Stimulated activated naive B cell treated with anti-CD40 and anti-IgM and Interleukin-4, amounts not matched to agents 10 μg/mL and 1 μg/mL and 100 μg/mL, for 72 hours (primary cell): ENCODE data around the gene CDK3.

Experiments
- ATAC-seq, 2 donors: fragments of 150-1000 bp; cut with Tn5 transposase; replicated peaks; 2 replicates each; pipeline ENCODE4 v1.10.0; 2021; ENCODE audit warnings: moderate library complexity in 1 of 2
- DNase-seq: peaks from one replicate; pipeline ENCODE4 v3.0.0; 2021
- H3K27ac Mint-ChIP-seq: one replicate; pipeline ENCODE4 v1.8.0; 2022; ENCODE audit warnings: mild to moderate bottlenecking, mixed read lengths
- H3K27me3 Mint-ChIP-seq, 2 donors: one replicate each; pipeline ENCODE4 v1.8.0; 2022; ENCODE audit warnings: mixed read lengths in 2 of 2
- H3K36me3 Mint-ChIP-seq, 2 donors: one replicate each; pipeline ENCODE4 v1.8.0; 2022; ENCODE audit warnings: mixed read lengths in 2 of 2, mild to moderate bottlenecking in 1 of 2
- H3K4me1 Mint-ChIP-seq, 2 donors: one replicate each; pipeline ENCODE4 v1.8.0; 2022; ENCODE audit warnings: mixed read lengths in 2 of 2, mild to moderate bottlenecking in 1 of 2
- H3K4me3 Mint-ChIP-seq, 2 donors: one replicate each; pipeline ENCODE4 v1.8.0; 2022; ENCODE audit warnings: mild to moderate bottlenecking in 2 of 2, mixed read lengths in 2 of 2, moderate library complexity in 1 of 2
- H3K9me3 Mint-ChIP-seq, 2 donors: one replicate each; pipeline ENCODE4 v1.8.0; 2022; ENCODE audit warnings: mixed read lengths in 2 of 2, mild to moderate bottlenecking in 1 of 2

CDK3 gene

DNA sequence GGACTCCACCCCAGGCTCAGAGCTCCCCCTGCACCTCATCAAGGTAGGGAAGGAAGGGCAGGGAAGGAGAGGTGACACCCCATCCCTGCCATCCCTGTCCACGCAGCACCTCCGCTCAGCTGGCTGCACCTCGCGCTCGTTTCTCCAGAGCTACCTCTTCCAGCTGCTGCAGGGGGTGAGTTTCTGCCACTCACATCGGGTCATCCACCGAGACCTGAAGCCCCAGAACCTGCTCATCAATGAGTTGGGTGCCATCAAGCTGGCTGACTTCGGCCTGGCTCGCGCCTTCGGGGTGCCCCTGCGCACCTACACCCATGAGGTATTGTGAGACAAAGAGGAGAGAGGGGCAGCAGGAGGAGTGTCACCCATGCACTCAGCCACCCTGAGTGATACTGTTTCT lies 1.4 kb downstream of the CDK3 start:
- Mint-ChIP-seq H3K36me3 (peaks cover 9 to 21% of the 10 kb centered on the region in 2 donors), H3K27ac (peak overlapping the region; percentile 42), H3K4me3 (no peak overlapping the region), H3K9me3 (no peaks in the 10 kb centered on the region), H3K27me3 (no peaks in the 10 kb centered on the region), H3K4me1 (peaks cover 9 to 20% of the 10 kb centered on the region in 2 donors)
- ATAC-seq (no peak), DNase-seq (no peak)

DNA sequence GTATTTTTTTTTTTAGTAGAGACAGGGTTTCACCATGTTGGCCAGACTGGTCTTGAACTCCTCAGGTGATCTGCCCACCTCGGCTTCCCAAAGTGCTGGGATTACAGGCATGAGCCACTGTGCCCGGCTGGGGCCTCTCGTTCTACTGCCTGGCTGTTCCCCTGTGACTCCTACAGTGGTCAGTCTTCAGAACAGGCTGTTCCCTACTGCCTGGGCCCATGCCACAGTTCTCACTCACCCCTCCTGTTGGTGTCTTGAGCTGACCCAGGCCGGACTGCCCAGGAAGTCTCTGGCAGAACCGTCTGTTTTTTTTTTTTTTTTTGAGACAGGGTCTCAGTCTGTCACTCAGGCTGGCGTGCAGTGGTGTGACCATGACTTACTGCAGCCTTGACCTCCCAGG lies 3.3 kb downstream of the CDK3 start:
- Mint-ChIP-seq H3K27ac (no peak overlapping the region), H3K9me3 (no peaks in the 10 kb centered on the region), H3K4me3 (no peak overlapping the region), H3K36me3 (peaks cover 9 to 20% of the 10 kb centered on the region in 2 donors), H3K4me1 (peaks cover 2 to 8% of the 10 kb centered on the region in 2 donors), H3K27me3 (no peaks in the 10 kb centered on the region)
- ATAC-seq (no peak), DNase-seq (no peak)

DNA sequence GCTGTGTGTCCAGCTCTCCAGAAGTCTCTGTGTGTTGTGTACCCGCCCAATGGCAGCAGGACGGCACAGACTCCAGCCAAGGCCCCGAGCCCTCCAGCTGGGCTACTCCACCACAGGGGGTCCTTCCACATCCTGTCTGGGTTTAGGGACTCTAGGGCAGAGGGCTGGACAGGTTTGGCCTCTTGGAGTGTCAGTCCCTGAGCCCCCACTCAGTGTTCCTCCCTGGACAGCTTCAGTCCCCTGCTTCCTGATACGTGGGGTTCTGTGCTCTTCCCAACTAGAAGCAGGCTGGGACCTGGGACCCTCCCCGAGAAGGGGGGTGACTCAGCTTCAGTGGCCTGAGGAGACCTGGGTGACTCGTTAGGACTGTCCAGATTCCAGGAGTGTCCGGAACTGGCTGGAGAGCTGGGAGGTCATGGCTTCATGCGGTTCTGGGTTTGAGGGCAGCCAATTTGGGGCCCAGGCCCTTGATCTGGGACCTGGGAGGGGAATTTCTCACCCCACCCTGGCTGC lies 4.2 kb downstream of the CDK3 start:
- H3K36me3 Mint-ChIP-seq: peaks cover 9 to 18% of the 10 kb centered on the region in 2 donors
- no peaks in the 10 kb centered on the region for H3K9me3 Mint-ChIP-seq

DNA sequence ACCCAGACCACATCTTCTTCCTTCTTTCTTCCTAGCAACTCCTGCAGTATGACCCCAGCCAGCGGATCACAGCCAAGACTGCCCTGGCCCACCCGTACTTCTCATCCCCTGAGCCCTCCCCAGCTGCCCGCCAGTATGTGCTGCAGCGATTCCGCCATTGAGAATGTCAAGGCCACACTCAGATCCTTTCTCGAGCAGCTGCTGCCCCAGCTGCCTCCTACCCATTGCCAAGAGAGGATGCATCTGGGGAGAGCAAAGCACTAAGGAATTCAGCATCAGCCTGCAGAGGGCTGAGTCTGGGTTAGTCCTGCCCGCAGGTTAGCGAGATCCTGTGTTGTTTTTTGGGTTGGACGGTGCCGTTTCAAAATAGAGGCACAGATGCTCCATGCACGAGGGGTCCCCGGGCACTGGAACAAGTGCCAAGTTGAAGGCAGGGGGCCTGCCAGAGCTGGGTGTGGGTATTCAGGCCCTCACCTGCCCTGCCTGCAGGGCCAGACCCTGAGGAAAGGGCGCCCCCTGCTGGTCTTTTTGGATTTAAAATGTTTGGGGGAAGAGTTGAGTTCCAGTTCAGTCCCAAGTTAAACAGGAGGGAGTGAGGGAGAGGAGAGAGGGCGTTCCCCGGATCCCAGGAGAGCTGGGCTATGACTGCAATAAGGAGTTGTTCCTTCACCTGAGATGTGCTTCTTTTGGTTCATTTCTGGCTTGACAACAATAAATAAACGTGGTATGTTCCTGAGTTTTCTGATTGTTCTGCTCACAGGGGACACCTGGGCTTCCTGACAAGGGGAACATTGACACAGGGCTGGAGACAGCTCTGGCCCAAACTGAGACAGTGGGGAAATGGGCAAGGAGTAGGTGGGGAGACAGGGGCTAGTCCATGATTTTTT lies 4.9 kb downstream of the CDK3 start:
- H3K9me3 Mint-ChIP-seq: no peaks in the 10 kb centered on the region
- H3K4me3 Mint-ChIP-seq: no peak overlapping the region
- no peaks in the 10 kb centered on the region for H3K27me3 Mint-ChIP-seq
- peak overlapping the region; percentile 21 for H3K27ac Mint-ChIP-seq
- ATAC-seq (peak; percentile 79 to 83), DNase-seq (peak; percentile 64)
- peaks cover 2 to 8% of the 10 kb centered on the region in 2 donors for H3K4me1 Mint-ChIP-seq
- H3K36me3 Mint-ChIP-seq: peaks cover 9 to 16% of the 10 kb centered on the region in 2 donors

More for the DNA sequence above, 4.2 kb downstream of the CDK3 start:
- Mint-ChIP-seq H3K27me3 (no peaks in the 10 kb centered on the region), H3K27ac (no peak overlapping the region), H3K4me1 (peaks cover 2 to 8% of the 10 kb centered on the region in 2 donors), H3K4me3 (no peak overlapping the region)
- ATAC-seq: no peak
- DNase-seq: no peak

DNA sequence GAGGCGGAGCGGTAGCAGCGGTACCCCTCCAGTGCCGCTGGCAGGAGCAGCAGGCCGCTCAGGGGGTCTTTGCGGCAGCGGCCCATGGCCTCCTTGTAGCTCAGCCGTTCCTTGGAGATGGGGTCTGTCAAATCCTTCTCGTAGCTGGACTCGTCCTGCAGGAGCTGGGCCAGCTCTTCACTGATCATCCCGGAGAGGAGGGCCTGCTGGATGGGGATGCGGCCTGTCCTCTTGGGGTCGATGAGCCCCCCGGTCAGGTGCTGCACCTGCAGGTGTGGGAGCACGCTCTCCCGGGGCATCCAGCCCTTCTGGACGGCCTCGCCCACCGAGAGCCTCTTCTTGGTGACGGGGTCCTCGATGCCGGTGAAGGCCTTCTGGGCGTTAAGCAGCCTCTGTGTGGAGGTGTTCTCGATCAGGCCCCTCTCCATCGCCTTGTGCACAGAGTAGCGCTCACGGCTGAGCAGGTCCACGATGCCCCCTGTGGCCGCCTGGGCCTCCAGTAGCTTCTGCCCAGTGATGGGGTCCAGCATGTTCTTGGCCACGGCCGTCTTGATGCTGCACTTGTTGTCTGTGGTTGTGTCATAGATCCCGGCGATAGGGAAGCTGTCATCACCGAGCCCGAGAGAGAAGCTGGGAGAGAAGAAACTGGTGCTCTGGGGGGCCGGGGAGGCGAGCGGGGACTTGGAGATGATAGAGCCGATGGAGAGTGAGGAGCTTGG lies 6.6 kb downstream of the CDK3 start:
- H3K9me3 Mint-ChIP-seq: no peaks in the 10 kb centered on the region

DNA sequence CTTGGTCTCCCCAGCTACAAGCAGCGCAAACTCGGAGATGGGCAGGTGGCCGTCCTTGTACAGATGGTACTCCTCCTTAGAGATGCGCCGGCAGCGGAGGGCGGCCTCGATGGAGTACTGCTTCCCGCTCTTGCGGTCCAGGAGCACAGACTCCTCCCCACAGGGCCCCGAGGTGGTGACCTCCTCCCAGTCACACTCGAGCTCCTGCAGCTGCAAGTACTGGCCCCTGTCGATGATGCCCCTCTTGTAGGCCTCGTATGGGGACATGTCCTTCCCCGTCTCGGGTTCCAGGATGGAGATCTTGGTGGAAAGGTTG lies 7.2 kb downstream of the CDK3 start:
- Mint-ChIP-seq H3K4me3 (no peak overlapping the region), H3K27me3 (no peaks in the 10 kb centered on the region), H3K9me3 (no peaks in the 10 kb centered on the region), H3K27ac (no peak overlapping the region), H3K36me3 (peaks cover 4 to 16% of the 10 kb centered on the region in 2 donors), H3K4me1 (peaks cover 2 to 8% of the 10 kb centered on the region in 2 donors)
- DNase-seq (no peak), ATAC-seq (no peak)

More for the DNA sequence above, 6.6 kb downstream of the CDK3 start:
- H3K4me1 Mint-ChIP-seq: peaks cover 2 to 8% of the 10 kb centered on the region in 2 donors
- no peak for ATAC-seq
- H3K27ac Mint-ChIP-seq: no peak overlapping the region
- no peaks in the 10 kb centered on the region for H3K27me3 Mint-ChIP-seq
- DNase-seq: no peak
- no peak overlapping the region for H3K4me3 Mint-ChIP-seq
- H3K36me3 Mint-ChIP-seq: peaks cover 7 to 16% of the 10 kb centered on the region in 2 donors

DNA sequence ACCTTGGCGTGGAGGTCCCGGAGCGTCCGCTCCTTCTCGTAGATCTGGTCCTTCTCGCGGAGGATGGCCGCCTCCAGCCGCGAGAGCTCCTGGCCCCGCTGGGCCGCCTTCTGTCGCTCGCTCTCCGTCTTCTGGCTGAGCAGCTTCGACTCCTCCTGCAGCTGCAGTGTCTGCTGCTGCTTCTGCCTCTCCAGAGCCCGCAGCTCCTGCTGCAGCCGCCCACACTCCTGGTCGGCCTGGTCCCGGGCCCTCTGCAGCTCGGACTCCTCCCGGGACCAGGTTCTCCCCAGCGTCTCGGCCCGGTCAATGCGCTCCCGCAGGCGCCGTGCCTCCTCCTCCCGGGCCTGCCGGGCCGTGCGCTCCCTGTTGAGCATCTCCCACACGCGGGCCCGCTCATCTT lies 7.6 kb downstream of the CDK3 start:
- H3K27me3 Mint-ChIP-seq: no peaks in the 10 kb centered on the region

DNA sequence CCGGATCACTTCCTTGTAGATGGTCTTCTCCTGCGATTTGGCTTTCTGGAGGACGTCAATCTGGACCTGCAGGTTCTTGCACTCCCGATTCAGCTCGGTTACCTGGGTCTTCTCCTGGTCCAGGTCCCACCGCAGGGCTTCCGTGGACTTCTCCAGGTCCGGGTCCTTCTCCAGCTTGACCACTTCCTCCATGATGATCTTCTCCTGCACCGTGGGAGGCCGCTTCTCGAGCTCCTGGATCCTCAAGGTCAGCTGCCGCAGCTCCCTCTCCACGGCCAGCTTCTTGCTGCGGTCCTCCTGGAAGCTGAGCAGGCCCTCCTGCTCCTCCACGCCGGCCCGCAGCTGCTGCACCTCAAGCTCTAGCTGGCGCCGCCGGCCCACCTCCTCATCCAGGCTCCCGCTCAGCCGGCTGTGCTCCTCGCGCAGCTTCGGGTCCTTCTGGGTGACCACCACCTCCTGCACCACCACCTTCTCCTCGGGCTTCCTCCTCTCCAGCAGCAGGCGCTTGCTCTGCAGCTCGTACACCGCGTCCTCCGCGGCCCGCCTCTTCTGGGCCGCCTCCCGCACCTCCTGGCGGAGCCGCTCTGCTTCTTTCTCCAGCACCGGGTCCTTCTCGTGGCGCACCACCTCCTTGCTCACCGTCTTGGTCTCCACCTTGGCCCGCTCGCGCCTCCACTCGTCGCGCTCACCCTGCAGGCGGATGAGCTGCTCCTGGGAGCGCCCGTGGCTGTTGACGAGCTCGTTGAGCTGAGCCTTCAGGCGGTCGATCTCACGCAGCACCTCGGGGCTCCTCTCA lies 8.2 kb downstream of the CDK3 start:
- ATAC-seq (no peak), DNase-seq (no peak)
- no peaks in the 10 kb centered on the region for H3K9me3 Mint-ChIP-seq
- peaks cover 4 to 16% of the 10 kb centered on the region in 2 donors for H3K36me3 Mint-ChIP-seq
- H3K4me3 Mint-ChIP-seq: no peak overlapping the region
- no peak overlapping the region for H3K27ac Mint-ChIP-seq
- peaks cover 0 to 3% of the 10 kb centered on the region in 2 donors for H3K27me3 Mint-ChIP-seq
- H3K4me1 Mint-ChIP-seq: peaks cover 2 to 8% of the 10 kb centered on the region in 2 donors

More for the DNA sequence above, 7.6 kb downstream of the CDK3 start:
- no peak overlapping the region for H3K27ac Mint-ChIP-seq
- no peaks in the 10 kb centered on the region for H3K9me3 Mint-ChIP-seq
- peaks cover 4 to 16% of the 10 kb centered on the region in 2 donors for H3K36me3 Mint-ChIP-seq
- H3K4me1 Mint-ChIP-seq: peaks cover 2 to 8% of the 10 kb centered on the region in 2 donors
- DNase-seq: no peak
- no peak for ATAC-seq
- no peak overlapping the region for H3K4me3 Mint-ChIP-seq

DNA sequence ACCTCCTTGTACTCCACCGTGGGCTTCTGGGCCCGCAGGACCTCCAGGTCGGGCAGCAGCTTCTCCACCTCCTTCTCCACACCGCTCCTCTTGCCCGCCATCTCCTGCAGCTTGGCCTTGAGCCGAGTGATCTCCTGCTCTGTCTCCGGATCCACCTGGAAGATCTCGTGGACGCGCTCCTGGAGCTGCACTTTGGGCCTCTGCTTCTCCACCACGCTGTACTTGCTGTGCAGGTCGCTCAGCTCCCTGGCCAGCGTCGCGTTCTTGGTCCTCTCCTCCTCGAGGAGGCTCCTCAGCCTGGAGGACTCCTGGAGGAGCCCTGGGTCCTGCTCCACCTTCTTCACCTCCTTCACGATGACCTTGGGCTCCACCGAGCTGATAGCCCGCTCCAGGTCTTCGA lies 8.8 kb downstream of the CDK3 start:
- ATAC-seq: no peak
- Mint-ChIP-seq H3K36me3 (peaks cover 4 to 16% of the 10 kb centered on the region in 2 donors), H3K4me3 (no peak overlapping the region), H3K27me3 (peaks cover 0 to 9% of the 10 kb centered on the region in 2 donors), H3K4me1 (peaks cover 8 to 14% of the 10 kb centered on the region in 2 donors), H3K9me3 (no peaks in the 10 kb centered on the region), H3K27ac (peak overlapping the region; percentile 42)
- no peak for DNase-seq

DNA sequence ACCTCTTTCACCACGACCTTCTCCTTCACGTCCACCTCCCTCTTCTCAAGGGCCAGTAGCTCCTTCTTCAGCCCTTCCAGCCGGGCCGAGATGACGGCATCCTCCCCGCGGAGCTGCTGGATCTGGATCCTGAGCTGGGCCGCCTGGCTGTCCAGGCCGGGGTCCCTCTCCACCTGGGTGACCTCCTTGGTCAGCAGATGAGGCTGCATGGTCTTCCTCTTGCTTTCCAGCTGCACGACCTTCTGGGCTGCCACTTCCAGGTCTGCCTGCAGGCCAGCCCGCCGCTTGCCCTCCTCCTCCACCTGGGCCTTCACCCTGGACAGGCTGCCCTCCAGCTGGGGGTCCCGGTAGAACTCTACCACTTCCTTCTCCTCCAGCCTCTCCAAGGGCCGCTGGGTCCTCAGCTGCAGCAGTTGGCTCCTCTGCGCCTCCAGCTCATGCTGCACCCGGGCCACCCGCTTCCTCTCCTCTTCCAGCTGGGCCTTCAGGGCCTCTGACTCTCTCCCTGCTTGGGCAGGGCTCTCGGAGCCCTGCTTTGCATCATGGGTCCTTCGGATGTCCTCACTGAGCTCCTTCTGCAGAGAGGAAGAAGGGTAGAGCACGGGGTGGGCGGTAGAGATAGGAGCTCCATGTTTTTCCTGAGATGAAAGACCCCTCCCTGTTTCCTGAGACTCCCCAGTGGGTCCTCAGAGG lies 9.5 kb downstream of the CDK3 start:
- Mint-ChIP-seq H3K36me3 (peaks cover 4 to 11% of the 10 kb centered on the region in 2 donors), H3K27ac (peak overlapping the region; percentile 42), H3K4me1 (peaks cover 8 to 15% of the 10 kb centered on the region in 2 donors), H3K9me3 (no peaks in the 10 kb centered on the region), H3K27me3 (peaks cover 0 to 9% of the 10 kb centered on the region in 2 donors), H3K4me3 (no peak overlapping the region)
- DNase-seq (no peak), ATAC-seq (no peak)

DNA sequence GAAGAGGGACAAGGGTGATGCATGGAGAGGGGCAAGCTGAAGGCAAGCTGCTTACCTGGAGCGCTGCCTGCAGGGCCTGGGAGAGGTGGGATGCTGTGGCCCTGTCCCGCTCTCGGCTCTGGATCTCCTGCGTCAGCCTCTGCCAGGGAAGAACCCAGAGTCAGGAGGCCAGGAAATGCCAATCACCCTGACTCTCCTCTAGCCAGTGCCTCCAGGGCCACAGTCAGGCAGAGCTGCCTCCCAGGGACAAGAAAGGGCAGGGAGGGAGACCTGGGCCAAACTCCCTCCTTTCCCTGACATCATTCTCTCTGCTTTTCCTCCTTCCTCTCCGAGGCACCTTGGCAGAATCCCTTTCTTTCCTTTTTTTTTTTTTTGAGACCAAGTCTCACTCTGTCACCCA lies 11.3 kb downstream of the CDK3 start:
- Mint-ChIP-seq H3K27me3 (peaks cover 0 to 9% of the 10 kb centered on the region in 2 donors), H3K4me1 (peaks cover 6 to 7% of the 10 kb centered on the region in 2 donors)
- ATAC-seq: no peak

DNA sequence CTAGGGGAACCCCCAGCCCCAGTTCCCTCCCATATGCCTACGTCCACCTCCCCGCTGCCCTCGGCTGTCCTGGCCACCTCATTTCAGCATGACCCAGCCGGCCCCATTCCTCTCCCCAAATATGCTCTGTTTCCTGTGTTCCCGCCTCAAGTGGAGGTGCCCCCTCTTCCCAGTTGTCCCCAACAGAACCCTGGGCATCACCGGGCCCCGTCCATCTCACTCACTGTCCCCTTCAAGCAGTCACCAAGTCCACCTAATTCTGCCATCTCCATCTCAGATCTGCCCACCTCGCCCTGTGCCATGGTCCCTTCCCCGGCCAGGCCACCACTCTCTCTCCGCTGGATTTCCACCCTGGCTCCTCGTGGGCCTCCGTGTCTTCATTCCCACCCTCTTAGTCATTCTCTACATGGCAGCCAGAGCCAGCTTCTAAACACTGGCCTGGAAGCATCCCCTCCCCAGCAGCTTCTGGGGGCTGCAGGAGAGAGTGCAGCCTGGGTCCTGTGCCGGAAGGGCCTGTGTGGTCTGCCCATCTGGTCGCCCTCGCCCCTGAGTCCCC lies 12.8 kb downstream of the CDK3 start:
- no peaks in the 10 kb centered on the region for H3K36me3 Mint-ChIP-seq
- H3K4me3 Mint-ChIP-seq: no peak overlapping the region
- H3K9me3 Mint-ChIP-seq: no peaks in the 10 kb centered on the region
- H3K4me1 Mint-ChIP-seq: peaks cover 6 to 7% of the 10 kb centered on the region in 2 donors
- DNase-seq (no peak), ATAC-seq (no peak)
- H3K27me3 Mint-ChIP-seq: peaks cover 0 to 9% of the 10 kb centered on the region in 2 donors
- H3K27ac Mint-ChIP-seq: no peak overlapping the region

More for the DNA sequence above, 11.3 kb downstream of the CDK3 start:
- Mint-ChIP-seq H3K4me3 (no peak overlapping the region), H3K9me3 (no peaks in the 10 kb centered on the region), H3K27ac (no peak overlapping the region), H3K36me3 (no peaks in the 10 kb centered on the region)
- no peak for DNase-seq
